IMR-90 (cell line): ENCODE measurements around the gene IL20RA.

Source experiments
- CEBPB ChIP-seq: IDR thresholded peaks from 2 replicates; pipeline ENCODE4 v1.6.1; 2012; ENCODE audit warnings: low read depth, low read length, improper control_type of control experiment
- POLR2A ChIP-seq: IDR thresholded peaks from 2 replicates; pipeline ENCODE4 v1.6.1; 2012; ENCODE audit warnings: mild to moderate bottlenecking, low read depth, low read length
- RFX5 ChIP-seq: IDR thresholded peaks from 2 replicates; pipeline ENCODE4 v1.8.0; 2012; ENCODE audit warnings: low read depth, mild to moderate bottlenecking, low read length, moderate library complexity
- USF2 ChIP-seq: fragments of 150-350 bp; IDR thresholded peaks from 2 replicates; pipeline ENCODE4 v1.6.1; 2017; ENCODE audit warnings: mild to moderate bottlenecking, antibody characterized with exemption, low read length, low read depth

DNA sequence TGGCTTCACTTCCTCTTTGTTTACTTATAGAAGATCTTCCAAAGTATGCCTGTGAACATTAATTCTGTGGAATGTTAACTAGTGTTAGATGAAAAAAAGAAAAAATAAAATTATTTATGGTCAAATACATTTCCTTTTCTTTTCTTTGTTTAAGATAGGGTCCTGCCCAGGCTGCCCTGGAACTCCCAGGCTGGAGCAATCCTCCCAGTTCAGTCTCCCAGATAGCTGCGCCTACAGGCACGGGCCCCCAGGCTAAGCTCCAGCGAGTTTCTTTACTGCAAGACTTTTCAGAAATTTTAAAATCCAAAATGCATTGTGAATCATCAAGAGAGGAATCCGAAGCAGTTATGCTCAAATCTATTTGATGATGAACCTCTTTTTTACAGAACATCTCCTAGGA, 39.3 kb upstream of the IL20RA start:
- TF ChIP-seq POLR2A (no peak), CEBPB (no peak), RFX5 (no peak), USF2 (no peak)
